H1 (cell line): ENCODE measurements around the gene ITPRIPL2. TPM values are rescaled to one million over a fixed set of nuclear protein-coding genes. Genes with fewer than 3 reads are reported as not detected.

Source experiments
- CTCF ChIA-PET: fragments of 300-600 bp; sonication (Branson Sonifier 250); formaldehyde crosslinking; loops from one replicate; lab custom pipeline; 2021; ENCODE audit not compliant: partially characterized antibody; lab: Charles Lee
- POLR2A ChIA-PET: fragments of 300-600 bp; sonication (Branson Sonifier 250); formaldehyde crosslinking; loops from one replicate; lab custom pipeline; 2021; ENCODE audit warnings: inconsistent platforms; ENCODE audit not compliant: partially characterized antibody; lab: Charles Lee
- DNase-seq, 2 experiments: peaks; one replicate each; pipeline versions ENCODE4 v3.0.0 to v3.0.0-alpha.2; 2010 to 2022; ENCODE audit warnings: low spot score in 2 of 2, low read depth in 1 of 2, mixed read lengths in 1 of 2
- FAIRE-seq: peaks from 2 replicates; lab custom pipeline; 2011; peaks lifted over from hg19 to GRCh38; lab: Jason Lieb, UNC
- H2AFZ ChIP-seq: 2 replicates; pipeline ENCODE4 v1.8.1; 2012; ENCODE audit warnings: low read length, inconsistent platforms
- H2AK5ac ChIP-seq: 2 replicates; pipeline ENCODE4 v1.6.1; 2013; ENCODE audit warnings: low read depth, low read length
- H2BK120ac ChIP-seq: replicated peaks from 2 replicates; pipeline ENCODE3; 2013; ENCODE audit warnings: low read depth, low read length, inconsistent platforms
- H2BK12ac ChIP-seq: 2 replicates; pipeline ENCODE4 v1.6.1; 2013; ENCODE audit warnings: low read depth, low read length
- H2BK15ac ChIP-seq: 2 replicates; pipeline ENCODE4 v1.6.1; 2013; ENCODE audit warnings: low read length
- H2BK20ac ChIP-seq: 2 replicates; pipeline ENCODE4 v1.6.1; 2013; ENCODE audit warnings: low read length
- H2BK5ac ChIP-seq: 2 replicates; pipeline ENCODE4 v1.6.1; 2013; ENCODE audit warnings: low read depth, low read length
- H3K14ac ChIP-seq: 2 replicates; pipeline ENCODE4 v1.6.1; 2013; ENCODE audit warnings: inconsistent platforms; ENCODE audit not compliant: insufficient read length
- H3K18ac ChIP-seq: 2 replicates; pipeline ENCODE4 v1.6.1; 2013; ENCODE audit warnings: low read length; ENCODE audit errors: extremely low read depth
- H3K23ac ChIP-seq: 2 replicates; pipeline ENCODE4 v1.6.1; 2013; ENCODE audit warnings: inconsistent platforms; ENCODE audit not compliant: insufficient read length
- H3K23me2 ChIP-seq: 2 replicates; pipeline ENCODE4 v1.6.1; 2013; ENCODE audit warnings: low read depth, low read length
- H3K27ac ChIP-seq: 2 replicates; pipeline ENCODE4 v1.6.1; 2011; ENCODE audit warnings: low read depth, low read length, inconsistent platforms
- H3K27me3 ChIP-seq, 4 experiments: replicated peaks in 1 of 4; 1 replicate in 1 of 4; 2 replicates in 3 of 4; pipeline versions ENCODE4 v1.6.1 to v1.8.1; 2011 to 2013; ENCODE audit warnings: low read length in 3 of 4, mild to moderate bottlenecking in 3 of 4, inconsistent platforms in 2 of 4, mixed read lengths in 2 of 4, moderate library complexity in 1 of 4; ENCODE audit not compliant: control insufficient read depth in 3 of 4, insufficient read depth in 3 of 4; ENCODE audit errors: extremely low read depth in 1 of 4
- H3K36me3 ChIP-seq, 4 experiments: 2 replicates each; pipeline versions ENCODE4 v1.6.1 to v1.8.1; 2011 to 2013; ENCODE audit warnings: mild to moderate bottlenecking in 4 of 4, low read length in 3 of 4, moderate library complexity in 2 of 4, control low read depth in 1 of 4, inconsistent platforms in 1 of 4; ENCODE audit not compliant: insufficient read depth in 4 of 4, control insufficient read depth in 2 of 4
- H3K4ac ChIP-seq: replicated peaks from 2 replicates; pipeline ENCODE3; 2013; ENCODE audit warnings: low read length, low read depth, mixed read lengths, inconsistent platforms; ENCODE audit not compliant: insufficient read length
- H3K4me1 ChIP-seq, 4 experiments: replicated peaks in 1 of 4; 1 replicate in 1 of 4; 2 replicates in 3 of 4; pipeline versions ENCODE4 v1.6.1 to v1.8.1; 2011 to 2013; ENCODE audit warnings: low read length in 3 of 4, inconsistent platforms in 2 of 4, mixed read lengths in 1 of 4; ENCODE audit not compliant: insufficient read depth in 4 of 4, control insufficient read depth in 3 of 4
- H3K4me2 ChIP-seq, 2 experiments: 2 replicates each; pipeline versions ENCODE4 v1.6.1 to v1.8.1; 2011 to 2013; ENCODE audit warnings: low read depth in 2 of 2, low read length in 2 of 2, control low read depth in 1 of 2, inconsistent platforms in 1 of 2, mild to moderate bottlenecking in 1 of 2; ENCODE audit not compliant: insufficient read depth in 1 of 2
- H3K4me3 ChIP-seq, 4 experiments: fragments of 200-600, 300-600 bp in 1 of 4; sonication (generic), shearing (Covaris generic), sonication (Bioruptor Twin) in 1 of 4; 2 replicates each; pipeline versions ENCODE4 v1.5.1 to v1.8.1; 2011 to 2016; ENCODE audit warnings: low read length in 4 of 4, low read depth in 3 of 4, control low read depth in 2 of 4, inconsistent platforms in 2 of 4, mild to moderate bottlenecking in 2 of 4, mixed read lengths in 1 of 4, moderate library complexity in 1 of 4; ENCODE audit not compliant: insufficient read depth in 2 of 4; ENCODE audit errors: extremely low read depth in 1 of 4
- H3K56ac ChIP-seq: replicated peaks from 2 replicates; pipeline ENCODE3; 2013; ENCODE audit warnings: low read depth, mild to moderate bottlenecking, mixed read lengths, low read length, inconsistent platforms; ENCODE audit not compliant: insufficient read length
- H3K79me1 ChIP-seq: 2 replicates; pipeline ENCODE4 v1.6.1; 2013; ENCODE audit warnings: low read depth, low read length, control low read depth
- H3K79me2 ChIP-seq, 2 experiments: 2 replicates each; pipeline versions ENCODE4 v1.6.1 to v1.8.1; 2012 to 2013; ENCODE audit warnings: low read length in 2 of 2, mild to moderate bottlenecking in 2 of 2, inconsistent platforms in 1 of 2; ENCODE audit not compliant: insufficient read depth in 2 of 2, control insufficient read depth in 1 of 2
- H3K9ac ChIP-seq, 4 experiments: replicated peaks in 1 of 4; 1 replicate in 1 of 4; 2 replicates in 3 of 4; pipeline versions ENCODE4 v1.6.1 to v1.8.1; 2011 to 2013; ENCODE audit warnings: low read depth in 3 of 4, low read length in 3 of 4, control low read depth in 2 of 4, mild to moderate bottlenecking in 2 of 4, moderate library complexity in 2 of 4, inconsistent platforms in 1 of 4; ENCODE audit errors: extremely low read depth in 1 of 4
- H3K9me3 ChIP-seq, 2 experiments: 2 replicates each; pipeline versions ENCODE4 v1.6.1 to v1.8.1; 2012 to 2013; ENCODE audit warnings: mild to moderate bottlenecking in 2 of 2, moderate library complexity in 2 of 2, control low read depth in 1 of 2, inconsistent platforms in 1 of 2, low read depth in 1 of 2, low read length in 1 of 2, mixed read lengths in 1 of 2; ENCODE audit not compliant: insufficient read depth in 2 of 2
- H4K20me1 ChIP-seq, 2 experiments: replicated peaks in 1 of 2; 2 replicates each; pipeline versions ENCODE3 to v1.8.1; 2011 to 2013; ENCODE audit warnings: inconsistent platforms in 2 of 2, low read length in 2 of 2, mild to moderate bottlenecking in 1 of 2; ENCODE audit not compliant: insufficient read depth in 2 of 2, control insufficient read depth in 1 of 2
- H4K5ac ChIP-seq: 2 replicates; pipeline ENCODE4 v1.6.1; 2013; ENCODE audit warnings: low read length, low read depth, mixed read lengths, inconsistent platforms; ENCODE audit not compliant: insufficient read length
- H4K8ac ChIP-seq: 2 replicates; pipeline ENCODE4 v1.8.0; 2013; ENCODE audit warnings: mild to moderate bottlenecking, moderate library complexity, low read length, inconsistent platforms; ENCODE audit not compliant: insufficient read depth; ENCODE audit errors: extremely low read depth
- H4K91ac ChIP-seq: replicated peaks from 2 replicates; pipeline ENCODE3; 2013; ENCODE audit warnings: low read length, mixed read lengths, inconsistent platforms; ENCODE audit not compliant: insufficient read length
- GABPA ChIP-seq: IDR thresholded peaks from 2 replicates; pipeline ENCODE4 v1.6.1; 2011; ENCODE audit warnings: mild to moderate bottlenecking, low read length, moderate library complexity, borderline replicate concordance; ENCODE audit not compliant: insufficient read depth
- HDAC6 ChIP-seq: IDR thresholded peaks from one replicate; pipeline ENCODE4 v1.7.1; 2012; ENCODE audit warnings: low read depth, mild to moderate bottlenecking, inconsistent platforms, low read length, moderate library complexity
- JUN ChIP-seq: IDR thresholded peaks from 2 replicates; pipeline ENCODE4 v1.6.1; 2011; ENCODE audit warnings: low read depth, mild to moderate bottlenecking, improper control_type of control experiment, low read length
- JUND ChIP-seq: IDR thresholded peaks from 2 replicates; pipeline ENCODE4 v1.6.1; 2011; ENCODE audit warnings: mild to moderate bottlenecking, improper control_type of control experiment, low read length
- POLR2A ChIP-seq, 2 experiments: IDR thresholded peaks; 1 replicate in 1 of 2; 2 replicates in 1 of 2; pipeline ENCODE4 v1.6.1; 2011; ENCODE audit warnings: low read depth in 2 of 2, low read length in 2 of 2, mild to moderate bottlenecking in 2 of 2; ENCODE audit errors: control extremely low read depth in 1 of 2
- RXRA ChIP-seq: IDR thresholded peaks from 2 replicates; pipeline ENCODE4 v1.6.1; 2011; ENCODE audit warnings: low read depth, mild to moderate bottlenecking, low read length, moderate library complexity; ENCODE audit not compliant: insufficient read depth
- SIRT6 ChIP-seq: IDR thresholded peaks from one replicate; pipeline ENCODE4 v1.7.1; 2012; ENCODE audit warnings: low read length, inconsistent platforms
- SRF ChIP-seq: IDR thresholded peaks from 2 replicates; pipeline ENCODE4 v1.6.1; 2011; ENCODE audit warnings: mild to moderate bottlenecking, low read depth, low read length, moderate library complexity
- TCF12 ChIP-seq: IDR thresholded peaks from 2 replicates; pipeline ENCODE4 v1.6.1; 2011; ENCODE audit warnings: low read depth, mild to moderate bottlenecking, low read length
- USF2 ChIP-seq: IDR thresholded peaks from 2 replicates; pipeline ENCODE4 v1.6.1; 2011; ENCODE audit warnings: low read length, improper control_type of control experiment
- WGBS, 2 experiments: shearing (Covaris generic) in 1 of 2; methylation state at CpG; one replicate each; pipeline versions ENCODE4 v1.1.6 to v1.1.7; 2013 to 2015; ENCODE audit warnings: low lambda C conversion rate in 2 of 2, mixed read lengths in 2 of 2, inconsistent platforms in 1 of 2, low coverage in 1 of 2, missing lambda C conversion rate in 1 of 2; ENCODE audit not compliant: insufficient replicate concordance in 2 of 2, insufficient coverage in 1 of 2, insufficient read length in 1 of 2; ENCODE audit errors: extremely low coverage in 1 of 2, missing lambda C conversion rate in 1 of 2; 5-methylcytosine and 5-hydroxymethylcytosine counted together
- polyA plus RNA-seq, 7 experiments: library from polyadenylated mRNA; depleted of rRNA in 3 of 7; stranded (reverse) in 5 of 7; unstranded in 2 of 7; fragments of >200 nt in 5 of 7; fragments of 200-250 nt in 2 of 7; gene quantifications; 1 replicate in 5 of 7; 2 replicates in 1 of 7; 4 replicates in 1 of 7; pipeline versions ENCODE4 v1.2.1 to v1.2.3, GENCODE V29; 2011 to 2013; ENCODE audit warnings: missing spikeins in 2 of 7, mixed read lengths in 2 of 7
- total RNA-seq: library from RNA; stranded (reverse); fragmentation: NEBNext Ultra II Directional; extraction: Animal tissue kit (Norgen Biotek cat#: 25700); gene quantifications from 2 replicates; pipeline ENCODE4 v1.2.1, GENCODE V29; 2021

The ITPRIPL2 gene
- total and polyA plus RNA-seq, 2 of the 8 experiments (the other 6 are each of a cell fraction or from before 2014, with no cell fraction given): 1.1 to 3.4 TPM

DNA sequence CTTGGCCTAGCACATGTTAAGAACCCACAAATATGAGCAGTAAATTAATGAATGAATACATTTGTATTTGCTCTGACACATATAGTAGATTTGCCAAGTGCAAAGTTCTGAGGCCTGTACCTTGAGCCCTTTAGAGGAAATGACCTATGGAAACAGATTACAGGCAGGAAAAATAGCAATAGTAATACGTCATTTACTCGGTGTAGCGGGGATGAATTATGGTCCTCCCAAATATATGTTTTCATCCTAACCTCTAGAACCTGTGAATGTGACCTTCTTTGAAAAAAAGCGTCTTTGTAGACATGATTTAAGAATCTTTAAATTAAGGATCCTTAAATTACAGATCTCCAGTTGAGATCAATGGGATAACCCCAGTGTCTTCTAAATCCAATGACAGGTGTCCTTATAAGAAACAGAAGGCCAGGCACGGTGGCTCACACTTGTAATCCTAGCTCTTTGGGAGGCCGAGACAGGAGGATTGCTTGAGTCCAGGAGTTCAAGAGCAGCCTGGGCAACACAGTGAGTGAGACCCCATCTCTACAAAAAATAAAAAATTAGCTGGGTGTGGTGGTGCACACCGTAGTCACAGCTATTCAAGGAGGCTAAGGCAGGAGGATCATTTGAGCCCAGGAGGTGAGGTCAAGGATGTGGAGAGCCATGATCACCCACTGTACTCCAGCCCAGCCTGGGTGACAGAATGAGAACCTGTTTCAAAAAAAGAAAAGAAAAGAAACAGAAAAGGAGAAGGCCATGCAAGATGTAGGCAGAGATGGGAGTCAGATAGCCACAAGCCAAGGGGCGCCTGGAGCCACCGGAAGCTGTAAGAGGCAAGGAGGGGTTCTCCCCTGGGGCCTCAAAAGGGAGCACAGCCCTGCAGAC, 5.1 kb upstream of the ITPRIPL2 start:
- H3K4me1 ChIP-seq: peaks cover 0 to 7% (median 3%) of the 10 kb centered on the region in 4 experiments; a peak in 3 of 7 replicates
- CTCF ChIA-PET: interaction anchor here (0.5 to 5.2 kb wide), 6 partner anchors 13 to 69 kb away, joined by 3 to 27 read pairs (median 3); no protein-coding TSS in a partner anchor
- H4K8ac ChIP-seq: no peak overlapping the region
- H2BK12ac ChIP-seq: no peak overlapping the region
- DNase-seq (no peak), FAIRE-seq (no peak)
- no peak overlapping the region for H2AK5ac ChIP-seq
- no peak overlapping the region for H2BK15ac ChIP-seq
- H3K27ac ChIP-seq: no peak overlapping the region
- H3K4me3 ChIP-seq: no peak overlapping the region
- H3K27me3 ChIP-seq: peaks cover 0 to 4% (median 3%) of the 10 kb centered on the region in 4 experiments; a peak in 5 of 7 replicates
- H3K79me2 ChIP-seq: no peaks in the 10 kb centered on the region
- no peak overlapping the region for H2AFZ ChIP-seq
- no peak overlapping the region for H3K9ac ChIP-seq
- no peak overlapping the region for H3K14ac ChIP-seq
- H3K4ac ChIP-seq: no peak overlapping the region
- H4K91ac ChIP-seq: no peak overlapping the region
- H3K56ac ChIP-seq: no peak overlapping the region
- H4K5ac ChIP-seq: no peak overlapping the region
- no peaks in the 10 kb centered on the region for H3K79me1 ChIP-seq
- H3K36me3 ChIP-seq: no peaks in the 10 kb centered on the region
- no peak overlapping the region for H2BK5ac ChIP-seq
- no peaks in the 10 kb centered on the region; the same call in 1 of the 2 replicates for H3K23me2 ChIP-seq
- H3K23ac ChIP-seq: no peak overlapping the region
- H2BK20ac ChIP-seq: no peak overlapping the region
- POLR2A ChIA-PET: no interaction called here
- no peaks in the 10 kb centered on the region for H4K20me1 ChIP-seq
- no peak overlapping the region for H3K18ac ChIP-seq
- no peak overlapping the region for H2BK120ac ChIP-seq
- no peak overlapping the region for H3K4me2 ChIP-seq
- 87% methylated on average over 9 of the region's 9 CpGs; no CpG with 5 or more reads in 1 of the 2 experiments for WGBS, 2 experiments
- no peaks in the 10 kb centered on the region for H3K9me3 ChIP-seq
- TF ChIP-seq USF2 (no peak), SIRT6 (no peak), JUND (no peak), TCF12 (no peak), RXRA (no peak), HDAC6 (no peak), JUN (no peak), POLR2A (IDR thresholded peaks at IDR 0.05; ENCODE audit: control extremely low read depth in 1 of 2, low read depth in 2 of 2, low read length in 2 of 2) (no peak), SRF (no peak), GABPA (no peak)
